HepG2 (cell line): ENCODE results near the gene RNU5B-1. TPM values are rescaled to one million over a fixed set of nuclear protein-coding genes. Genes with fewer than 3 reads are reported as not detected.

Experiments used
- ATAC-seq: fragments of 200-7000 bp; cut with Tn5 transposase; 3 replicates; pipeline ENCODE4 v1.9.1; 2020; ENCODE audit warnings: mild to moderate bottlenecking, moderate library complexity
- BruUV-seq: library from RNA; stranded (reverse); fragments of 400-500 nt; replicated peaks from 2 replicates; lab custom pipeline; 2021; lab: Mats Ljungman, UMichigan
- CTCF ChIA-PET: fragments of 300-600 bp; formaldehyde crosslinking; extraction: SDS; loops from one replicate; lab custom pipeline; 2021; ENCODE audit warnings: low total read pairs, inconsistent platforms, low intra/inter-chr PET ratio; lab: Yijun Ruan, JAX
- POLR2A ChIA-PET: fragments of 350-600 bp; sonication (Branson Sonifier 250); formaldehyde crosslinking; loops from one replicate; lab custom pipeline; 2020; ENCODE audit warnings: antibody characterized with exemption, inconsistent platforms; lab: Yijun Ruan, JAX
- DNase-seq: peaks from one replicate; pipeline ENCODE4 v3.0.0-alpha.2; 2015; ENCODE audit warnings: low spot score
- FAIRE-seq: peaks from 3 replicates; lab custom pipeline; 2011; peaks lifted over from hg19 to GRCh38; lab: Jason Lieb, UNC
- H2AFZ ChIP-seq: one replicate; pipeline ENCODE4 v1.6.1; 2011; ENCODE audit warnings: low read length, inconsistent platforms
- H3K27ac ChIP-seq: fragments of 300-600 bp; 3 replicates; pipeline ENCODE4 v1.8.0; 2011; ENCODE audit warnings: mixed run types, mild to moderate bottlenecking, mixed read lengths, low read length, inconsistent platforms; ENCODE audit not compliant: insufficient read depth; ENCODE audit errors: extremely low read length
- H3K27me3 ChIP-seq, 2 experiments: fragments of 200-600 bp in 1 of 2; 2 replicates in 1 of 2; 3 replicates in 1 of 2; pipeline versions ENCODE4 v1.6.0 to v1.8.0; 2011; ENCODE audit warnings: low read length in 2 of 2, mild to moderate bottlenecking in 2 of 2, moderate library complexity in 2 of 2, inconsistent platforms in 1 of 2; ENCODE audit not compliant: insufficient read depth in 2 of 2, control insufficient read depth in 1 of 2
- H3K36me3 ChIP-seq, 2 experiments: fragments of 200-600 bp in 1 of 2; replicated peaks in 1 of 2; 2 replicates in 1 of 2; 3 replicates in 1 of 2; pipeline versions ENCODE4 v1.5.1 to v1.8.0; 2011; ENCODE audit warnings: low read length in 2 of 2, inconsistent platforms in 1 of 2; ENCODE audit not compliant: insufficient read depth in 2 of 2, control insufficient read depth in 1 of 2
- H3K4me1 ChIP-seq: 2 replicates; pipeline ENCODE4 v1.5.1; 2012; ENCODE audit warnings: low read length, inconsistent platforms; ENCODE audit not compliant: insufficient read depth
- H3K4me2 ChIP-seq: 2 replicates; pipeline ENCODE4 v1.6.0; 2011; ENCODE audit warnings: low read depth, low read length, inconsistent platforms
- H3K4me3 ChIP-seq, 3 experiments: fragments of 200-600 bp in 1 of 3; sonication (generic), shearing (Covaris generic) in 1 of 3; replicated peaks in 1 of 3; 2 replicates each; pipeline ENCODE4 v1.5.1; 2011 to 2016; ENCODE audit warnings: low read length in 3 of 3, inconsistent platforms in 2 of 3, low read depth in 2 of 3, mild to moderate bottlenecking in 2 of 3, control low read depth in 1 of 3, mixed read lengths in 1 of 3; ENCODE audit not compliant: insufficient read depth in 1 of 3
- H3K79me2 ChIP-seq: one replicate; pipeline ENCODE4 v1.6.1; 2011; ENCODE audit warnings: low read length, inconsistent platforms; ENCODE audit not compliant: insufficient read depth
- H3K9ac ChIP-seq: 2 replicates; pipeline ENCODE4 v1.6.0; 2011; ENCODE audit warnings: mild to moderate bottlenecking, low read depth, low read length, inconsistent platforms; ENCODE audit not compliant: insufficient read depth
- H3K9me3 ChIP-seq: 2 replicates; pipeline ENCODE4 v1.5.1; 2012; ENCODE audit warnings: mild to moderate bottlenecking, low read length
- H4K20me1 ChIP-seq: 2 replicates; pipeline ENCODE4 v1.6.0; 2011; ENCODE audit warnings: inconsistent platforms, mild to moderate bottlenecking, low read length, moderate library complexity; ENCODE audit not compliant: insufficient read depth
- DMAP1 ChIP-seq: IDR thresholded peaks from 2 replicates; pipeline ENCODE4 v1.6.1; 2016
- ELF3 ChIP-seq: IDR thresholded peaks from 2 replicates; pipeline ENCODE4 v1.6.1; 2016; ENCODE audit warnings: missing genetic modification reagents, missing compliant biosample characterization
- HMG20B ChIP-seq: conservative IDR thresholded peaks from 2 replicates; pipeline ENCODE4 v1.6.1; 2016; ENCODE audit warnings: missing genetic modification reagents, missing compliant biosample characterization
- NR2F6 ChIP-seq, 2 experiments: IDR thresholded peaks; 2 replicates each; pipeline ENCODE4 v1.6.1; 2016; ENCODE audit warnings: antibody characterized with exemption in 1 of 2, mild to moderate bottlenecking in 1 of 2
- ONECUT2 ChIP-seq: sonication (generic); formaldehyde crosslinking; IDR thresholded peaks from 2 replicates; pipeline ENCODE4 v1.4.0; 2020; ENCODE audit warnings: missing genetic modification reagents
- RCOR2 ChIP-seq: IDR thresholded peaks from 2 replicates; pipeline ENCODE4 v1.6.1; 2016; ENCODE audit warnings: missing biosample characterization, missing genetic modification reagents
- WIZ ChIP-seq: sonication (generic); formaldehyde crosslinking; IDR thresholded peaks from 2 replicates; pipeline ENCODE4 v1.5.1; 2020; ENCODE audit warnings: mild to moderate bottlenecking, missing genetic modification reagents
- ZMYM4 ChIP-seq: sonication (generic); formaldehyde crosslinking; IDR thresholded peaks from 2 replicates; pipeline ENCODE4 v1.8.1; 2023; ENCODE audit warnings: mild to moderate bottlenecking, missing genetic modification reagents
- ZNF30 ChIP-seq: sonication (generic); formaldehyde crosslinking; IDR thresholded peaks from 2 replicates; pipeline ENCODE4 v1.5.0; 2020; ENCODE audit warnings: mild to moderate bottlenecking, missing genetic modification reagents
- ZNF383 ChIP-seq: sonication (generic); formaldehyde crosslinking; IDR thresholded peaks from 2 replicates; pipeline ENCODE4 v1.4.0; 2020; ENCODE audit warnings: missing genetic modification reagents, mild to moderate bottlenecking, borderline replicate concordance
- ZNF430 ChIP-seq: sonication (generic); formaldehyde crosslinking; IDR thresholded peaks from 2 replicates; pipeline ENCODE4 v1.9.0; 2021; ENCODE audit warnings: mild to moderate bottlenecking, missing genetic modification reagents
- ZNF446 ChIP-seq: sonication (generic); formaldehyde crosslinking; IDR thresholded peaks from 2 replicates; pipeline ENCODE4 v1.5.0; 2020; ENCODE audit warnings: mild to moderate bottlenecking, missing genetic modification reagents
- ZNF468 ChIP-seq: sonication (generic); formaldehyde crosslinking; IDR thresholded peaks from 2 replicates; pipeline ENCODE4 v1.8.0; 2022; ENCODE audit warnings: mild to moderate bottlenecking, moderate library complexity, missing genetic modification reagents
- ZNF549 ChIP-seq: sonication (generic); formaldehyde crosslinking; IDR thresholded peaks from 2 replicates; pipeline ENCODE4 v1.5.0; 2020; ENCODE audit warnings: missing genetic modification reagents
- ZNF652 ChIP-seq: IDR thresholded peaks from 2 replicates; pipeline ENCODE4 v1.6.1; 2016; ENCODE audit warnings: low read depth, borderline replicate concordance
- ZSCAN22 ChIP-seq: sonication (generic); formaldehyde crosslinking; IDR thresholded peaks from 2 replicates; pipeline ENCODE4 v1.4.0; 2020; ENCODE audit warnings: mild to moderate bottlenecking, missing genetic modification reagents
- ZSCAN29 ChIP-seq: sonication (generic); formaldehyde crosslinking; conservative IDR thresholded peaks from 2 replicates; pipeline ENCODE4 v1.4.0; 2020; ENCODE audit warnings: mild to moderate bottlenecking, missing genetic modification reagents
- WGBS: methylation state at CpG from one replicate; pipeline ENCODE4 v1.1.6; 2017; ENCODE audit warnings: low lambda C conversion rate; 5-methylcytosine and 5-hydroxymethylcytosine counted together
- in situ Hi-C: cut with HindIII; loops from 2 replicates; pipeline ENCODE4 v1.10.0; 2017; ENCODE audit warnings: low pct_unique_long_range_greater_than_20kb; ENCODE audit not compliant: extremely low pct_ligation_motif_present
- intact Hi-C: fragments of 100-400 bp; cut with micrococcal nuclease; formaldehyde crosslinking; loops from one replicate; pipeline ENCODE4 v1.10.0; 2022; ENCODE audit not compliant: unreplicated experiment
- polyA plus RNA-seq, 8 experiments: library from polyadenylated mRNA; depleted of rRNA in 3 of 8; stranded (reverse) in 7 of 8; unstranded in 1 of 8; fragments of >200 nt; fragmentation: Illumina TruSeq in 4 of 8; extraction: Trizol in 4 of 8; gene quantifications; 2 replicates each; pipeline versions ENCODE4 v1.2.1 to v1.2.3, GENCODE V29; 2011 to 2016; ENCODE audit warnings: low read depth in 4 of 8, missing spikeins in 1 of 8, mixed read lengths in 1 of 8; ENCODE audit not compliant: insufficient read depth in 1 of 8
- total RNA-seq, 5 experiments: library from RNA; depleted of rRNA; stranded (reverse); fragments of >200 nt; fragmentation: Illumina TruSeq; extraction: Trizol; gene quantifications; 2 replicates each; pipeline ENCODE4 v1.2.3, GENCODE V29; 2016; ENCODE audit warnings: low read depth in 1 of 5
- TF ChIP-seq, protein P1 (sequence below): sonication (generic); formaldehyde crosslinking; IDR thresholded peaks from 2 replicates; pipeline ENCODE4 v1.4.0; 2020; ENCODE audit warnings: missing genetic modification reagents

RNU5B-1 gene
- total and polyA plus RNA-seq, 2 of the 13 experiments (the other 11 are each of a cell fraction or from before 2014, with no cell fraction given), result 1,646 TPM; not detected in 1

- no peak for ATAC-seq
- ChIA-PET POLR2A (interaction anchor here (0.6 kb wide), 1 partner anchor 31 kb away, joined by 4 read pairs; no protein-coding TSS in a partner anchor), CTCF (no interaction called here)
- Histone ChIP-seq H3K9me3 (no peaks in the 10 kb centered on the region), H4K20me1 (0 out of 2 replicates have a peak, but pooled peaks cover 5% of the 10 kb centered on the region), H3K27ac (no peak overlapping the region), H3K36me3 (peaks cover 2 to 13% of the 10 kb centered on the region in 2 experiments; a peak in 4 of 5 replicates), H3K9ac (no peak overlapping the region), H3K4me3 (no peak overlapping the region), H3K27me3 (no peaks in the 10 kb centered on the region), H3K79me2 (peaks cover 30% of the 10 kb centered on the region), H3K4me1 (peaks cover 55% of the 10 kb centered on the region), H3K4me2 (no peak overlapping the region), H2AFZ (no peak overlapping the region)
- 97% methylated on average over 10 of the region's 10 CpGs for WGBS
- no TSS peak for BruUV-seq
- in situ Hi-C loops, result no loop called here
- DNase-seq, result no peak
- intact Hi-C loops, result no loop called here
- TF ChIP-seq, protein P1, sequence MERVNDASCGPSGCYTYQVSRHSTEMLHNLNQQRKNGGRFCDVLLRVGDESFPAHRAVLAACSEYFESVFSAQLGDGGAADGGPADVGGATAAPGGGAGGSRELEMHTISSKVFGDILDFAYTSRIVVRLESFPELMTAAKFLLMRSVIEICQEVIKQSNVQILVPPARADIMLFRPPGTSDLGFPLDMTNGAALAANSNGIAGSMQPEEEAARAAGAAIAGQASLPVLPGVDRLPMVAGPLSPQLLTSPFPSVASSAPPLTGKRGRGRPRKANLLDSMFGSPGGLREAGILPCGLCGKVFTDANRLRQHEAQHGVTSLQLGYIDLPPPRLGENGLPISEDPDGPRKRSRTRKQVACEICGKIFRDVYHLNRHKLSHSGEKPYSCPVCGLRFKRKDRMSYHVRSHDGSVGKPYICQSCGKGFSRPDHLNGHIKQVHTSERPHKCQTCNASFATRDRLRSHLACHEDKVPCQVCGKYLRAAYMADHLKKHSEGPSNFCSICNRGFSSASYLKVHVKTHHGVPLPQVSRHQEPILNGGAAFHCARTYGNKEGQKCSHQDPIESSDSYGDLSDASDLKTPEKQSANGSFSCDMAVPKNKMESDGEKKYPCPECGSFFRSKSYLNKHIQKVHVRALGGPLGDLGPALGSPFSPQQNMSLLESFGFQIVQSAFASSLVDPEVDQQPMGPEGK, result no peak
- no peak for TF ChIP-seq ONECUT2 (CRISPR knock-in tag)
- no peak for TF ChIP-seq ELF3
- no peak for TF ChIP-seq ZNF549
- no peak for TF ChIP-seq DMAP1 (CRISPR knock-in tag)
- no peak for TF ChIP-seq ZSCAN29
- no peak for TF ChIP-seq ZNF30 (CRISPR knock-in tag)
- no peak for TF ChIP-seq NR2F6 (IDR thresholded peaks at IDR 0.05)
- TF ChIP-seq NR2F6 (CRISPR knock-in tag; IDR thresholded peaks at IDR 0.05), result no peak
- TF ChIP-seq ZNF468, result no peak
- TF ChIP-seq ZMYM4, result no peak
- TF ChIP-seq RCOR2 (CRISPR knock-in tag), result no peak
- no peak for TF ChIP-seq ZNF446 (CRISPR knock-in tag)
- no peak for TF ChIP-seq ZNF652
- TF ChIP-seq ZNF430, result no peak
- TF ChIP-seq WIZ (CRISPR knock-in tag), result no peak
- TF ChIP-seq HMG20B (CRISPR knock-in tag), result no peak
- TF ChIP-seq ZSCAN22, result no peak
- TF ChIP-seq ZNF383 (CRISPR knock-in tag), result no peak
- TF ChIP-seq, all 625 proteins: peak for 0
- FAIRE-seq, result no peak
Measured at GRCh38 chr15:65343374-65343981, 39.0 kb downstream of the RNU5B-1 start.
